ENCODE data around the gene XRN1.

The XRN1 gene

DNA sequence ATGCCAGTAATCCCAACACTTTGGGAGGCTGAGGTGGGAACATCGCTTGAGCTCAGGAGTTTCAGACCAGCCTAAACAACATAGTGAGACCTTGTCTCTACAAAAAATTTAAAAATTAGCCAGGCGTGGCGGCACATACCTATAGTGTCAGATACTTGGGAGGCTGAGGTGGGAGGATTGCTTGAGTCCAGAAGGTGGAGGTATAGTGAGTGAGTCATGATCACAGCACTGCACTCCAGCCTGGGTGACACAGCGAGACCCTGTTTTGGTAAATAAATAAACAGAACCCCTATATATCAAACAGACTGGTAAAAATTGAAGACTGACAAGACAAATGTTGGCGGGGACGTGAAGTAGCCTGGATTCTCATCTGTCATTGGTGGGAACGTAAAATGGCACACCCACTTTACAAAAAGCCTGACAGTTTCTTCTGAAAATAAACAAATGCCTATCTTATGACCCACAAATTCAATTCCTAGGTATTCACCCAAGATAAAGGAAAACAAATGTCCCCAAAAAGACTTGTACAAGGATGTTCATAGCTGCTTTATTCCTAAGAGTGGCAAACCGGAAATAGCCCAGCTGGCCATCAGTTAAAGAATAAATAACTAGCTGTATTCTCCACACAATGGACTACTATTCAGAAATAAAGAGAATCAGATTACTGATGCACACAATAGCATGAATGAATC, 175.5 kb downstream of the XRN1 start:
- no peak for DNase-seq (ENCODE audit: low read depth)

- DNase-seq (ENCODE audit: low read depth): peak; percentile 6
These were observed 177.4 kb downstream of the XRN1 start for GRCh38 chr3:142270407-142270806.

- DNase-seq (ENCODE audit: low read depth): no peak
These were observed 178.1 kb downstream of the XRN1 start for GRCh38 chr3:142269767-142270166.

- DNase-seq (ENCODE audit: low read depth): no peak
These were observed 179.4 kb downstream of the XRN1 start for GRCh38 chr3:142268426-142268825.

- no peak for DNase-seq (ENCODE audit: low read depth)
These were observed 180.6 kb downstream of the XRN1 start for GRCh38 chr3:142267269-142267668.

- no peak for DNase-seq (ENCODE audit: low read depth)
These were observed 184.7 kb downstream of the XRN1 start for GRCh38 chr3:142263112-142263511.

DNA sequence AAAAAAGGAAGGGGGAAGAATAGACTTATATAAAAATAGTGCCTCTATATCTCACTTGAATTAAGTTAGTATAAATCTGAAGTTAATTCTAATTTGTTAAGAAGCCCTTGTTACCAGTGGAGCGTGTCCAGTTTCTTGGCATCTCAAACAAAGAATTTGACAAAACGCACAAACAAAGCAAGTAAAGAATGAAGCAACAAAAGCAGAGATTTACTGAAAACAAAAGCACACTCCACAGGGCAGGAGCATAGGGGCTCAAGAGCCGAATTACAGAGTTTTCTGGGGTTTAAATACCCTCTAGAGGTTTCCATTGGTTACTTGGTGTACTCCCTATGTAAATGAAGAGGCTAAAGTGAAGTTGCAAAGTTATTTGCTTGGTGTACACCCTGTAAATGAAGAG, 188.5 kb downstream of the XRN1 start:
- no peak for DNase-seq (ENCODE audit: low read depth)

DNA sequence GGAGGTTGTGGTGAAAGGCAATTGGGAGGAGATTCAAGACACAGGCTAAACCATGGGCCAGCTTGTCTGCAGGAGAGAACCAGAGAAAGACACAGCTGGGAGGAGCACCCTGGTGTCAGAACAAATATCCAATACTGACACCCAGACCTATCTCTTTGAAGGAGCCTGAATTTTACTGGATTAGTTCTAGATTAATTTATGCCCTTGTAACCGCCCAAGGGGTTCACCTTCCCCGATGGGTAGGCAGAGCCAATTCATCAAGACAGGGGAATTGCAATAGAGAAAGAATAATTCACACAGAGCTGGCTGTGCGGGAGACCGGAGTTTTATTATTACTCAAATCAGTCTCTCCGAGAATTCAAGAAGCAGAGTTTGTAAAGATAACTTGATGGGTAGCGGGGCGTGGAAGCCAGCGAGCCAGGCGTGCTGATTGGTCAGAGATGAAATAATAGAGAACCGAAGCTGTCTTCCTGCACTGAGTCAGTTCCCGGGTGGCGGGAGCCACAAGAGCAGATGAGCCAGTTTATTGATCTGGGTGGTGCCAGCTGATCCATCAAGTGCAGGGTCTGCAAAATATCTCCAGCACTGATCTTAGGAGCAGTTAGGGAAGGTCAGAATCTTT, 191.0 kb downstream of the XRN1 start:
- no peak for DNase-seq (ENCODE audit: low read depth)
